ENCODE measurements around the gene ANKH.
"Not testable (repeated sequence)": the region's sequence is repeated elsewhere in the genome, so short reads cannot be mapped to it uniquely, and the experiment has no call there.

ANKH gene

DNA sequence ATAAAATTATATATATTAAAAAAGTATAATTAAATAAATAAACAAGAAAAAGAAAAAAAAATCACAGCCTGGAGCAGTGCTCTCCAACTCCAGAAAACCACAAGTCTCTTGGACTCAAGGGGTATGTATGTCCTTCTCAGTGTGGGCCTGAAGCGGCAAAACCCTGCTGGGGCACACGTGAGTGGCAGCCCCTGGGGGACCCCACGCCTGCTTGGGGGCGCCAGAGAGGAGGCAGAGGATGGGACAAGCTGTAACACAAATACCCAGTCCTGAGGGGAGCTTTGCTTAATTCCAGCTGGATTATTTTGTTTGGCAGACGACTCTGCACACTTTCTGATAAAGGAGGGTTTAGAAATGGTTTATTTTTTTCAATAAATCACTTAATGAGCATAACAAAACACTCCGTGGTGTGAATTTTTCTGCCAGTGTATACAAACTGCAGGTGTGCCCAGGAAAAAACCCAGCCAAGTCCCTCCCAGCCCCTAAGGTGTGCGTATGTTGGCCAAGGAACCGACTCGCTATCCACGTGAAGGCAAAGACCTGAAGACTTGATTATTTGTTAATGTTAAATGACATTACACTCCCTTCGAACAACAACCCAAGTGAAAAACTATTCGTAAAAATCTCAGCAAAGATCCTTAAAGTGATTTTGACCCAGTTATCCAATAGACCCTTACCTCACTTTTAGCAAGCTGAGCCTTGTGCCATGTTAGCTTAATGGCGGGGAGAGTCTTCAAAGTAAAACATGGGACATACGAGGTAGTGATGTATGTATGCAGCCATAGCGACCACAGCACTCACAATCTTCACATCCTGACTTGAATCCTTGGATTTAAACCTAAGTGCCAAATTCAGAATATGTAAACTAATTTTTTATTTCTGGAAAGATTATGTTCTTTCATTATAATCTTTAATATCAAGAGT lies 32.9 kb downstream of the ANKH start:
- no peak overlapping the region for H3K4me3 ChIP-seq (ENCODE audit: low read length)
- TF ChIP-seq, protein P1, sequence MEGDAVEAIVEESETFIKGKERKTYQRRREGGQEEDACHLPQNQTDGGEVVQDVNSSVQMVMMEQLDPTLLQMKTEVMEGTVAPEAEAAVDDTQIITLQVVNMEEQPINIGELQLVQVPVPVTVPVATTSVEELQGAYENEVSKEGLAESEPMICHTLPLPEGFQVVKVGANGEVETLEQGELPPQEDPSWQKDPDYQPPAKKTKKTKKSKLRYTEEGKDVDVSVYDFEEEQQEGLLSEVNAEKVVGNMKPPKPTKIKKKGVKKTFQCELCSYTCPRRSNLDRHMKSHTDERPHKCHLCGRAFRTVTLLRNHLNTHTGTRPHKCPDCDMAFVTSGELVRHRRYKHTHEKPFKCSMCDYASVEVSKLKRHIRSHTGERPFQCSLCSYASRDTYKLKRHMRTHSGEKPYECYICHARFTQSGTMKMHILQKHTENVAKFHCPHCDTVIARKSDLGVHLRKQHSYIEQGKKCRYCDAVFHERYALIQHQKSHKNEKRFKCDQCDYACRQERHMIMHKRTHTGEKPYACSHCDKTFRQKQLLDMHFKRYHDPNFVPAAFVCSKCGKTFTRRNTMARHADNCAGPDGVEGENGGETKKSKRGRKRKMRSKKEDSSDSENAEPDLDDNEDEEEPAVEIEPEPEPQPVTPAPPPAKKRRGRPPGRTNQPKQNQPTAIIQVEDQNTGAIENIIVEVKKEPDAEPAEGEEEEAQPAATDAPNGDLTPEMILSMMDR (IDR thresholded peaks at IDR 0.05; ENCODE audit: insufficient read depth, low read depth, low read length, missing control alignments) = no peak
- no peak for DNase-seq (ENCODE audit: low read depth)

- H3K4me3 ChIP-seq (ENCODE audit: low read length); DNase-seq (ENCODE audit: low read depth): not testable (repeated sequence)
These were observed 34.0 kb downstream of the ANKH start for GRCh38 chr5:14837423-14838122.

GRCh38 chr5:14834584-14835550 lies 36.7 kb downstream of the ANKH start:
- H3K4me3 ChIP-seq (ENCODE audit: low read length) = no peak overlapping the region
- TF ChIP-seq, protein P1 (IDR thresholded peaks at IDR 0.05; ENCODE audit: insufficient read depth, low read depth, low read length, missing control alignments) = no peak
- no peak for DNase-seq (ENCODE audit: low read depth)

DNA sequence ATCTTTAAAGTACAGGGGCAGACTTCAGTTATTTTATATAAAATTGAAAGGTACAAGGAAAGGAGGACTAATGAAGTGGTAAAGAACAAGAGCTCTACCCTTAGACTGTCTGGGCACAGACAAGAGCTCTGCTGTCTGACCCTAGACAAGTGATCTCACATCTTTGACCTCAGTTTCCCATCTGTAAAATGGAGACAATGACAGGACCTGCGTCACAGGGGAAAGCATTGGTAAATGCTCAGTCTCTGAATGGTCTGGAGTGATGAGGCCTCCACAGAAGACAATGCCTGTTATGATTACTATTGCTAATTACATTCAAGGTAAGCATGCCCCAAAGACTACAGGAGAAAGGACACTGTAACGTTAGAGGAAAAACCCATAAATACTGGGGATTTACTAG lies 37.5 kb downstream of the ANKH start:
- no peak for DNase-seq (ENCODE audit: low read depth)
- H3K4me3 ChIP-seq (ENCODE audit: low read length) = no peak overlapping the region
- TF ChIP-seq, protein P1 (IDR thresholded peaks at IDR 0.05; ENCODE audit: insufficient read depth, low read depth, low read length, missing control alignments) = no peak

GRCh38 chr5:14831006-14831338 lies 40.6 kb downstream of the ANKH start:
- no peak for DNase-seq (ENCODE audit: low read depth)
- TF ChIP-seq, protein P1 (IDR thresholded peaks at IDR 0.05; ENCODE audit: insufficient read depth, low read depth, low read length, missing control alignments) = no peak
- no peak overlapping the region for H3K4me3 ChIP-seq (ENCODE audit: low read length)

GRCh38 chr5:14830210-14831005 lies 41.2 kb downstream of the ANKH start:
- TF ChIP-seq, protein P1 (IDR thresholded peaks at IDR 0.05; ENCODE audit: insufficient read depth, low read depth, low read length, missing control alignments) = no peak
- H3K4me3 ChIP-seq (ENCODE audit: low read length) = no peak overlapping the region
- DNase-seq (ENCODE audit: low read depth) = no peak
